Rectal smooth muscle tissue (tissue), 1 donor: Measurements from ENCODE around the gene PRPF40A.

Experiments used
- H3K27ac ChIP-seq: one replicate; pipeline ENCODE4 v1.7.0; 2013; ENCODE audit warnings: low read depth, low read length, inconsistent platforms
- H3K27me3 ChIP-seq: one replicate; pipeline ENCODE4 v1.7.0; 2013; ENCODE audit warnings: low read length; ENCODE audit not compliant: control insufficient read depth, insufficient read depth
- H3K36me3 ChIP-seq: one replicate; pipeline ENCODE4 v1.7.0; 2013; ENCODE audit warnings: low read length; ENCODE audit not compliant: control insufficient read depth, insufficient read depth
- H3K4me1 ChIP-seq: one replicate; pipeline ENCODE4 v1.7.0; 2013; ENCODE audit warnings: low read length; ENCODE audit not compliant: control insufficient read depth, insufficient read depth
- H3K4me3 ChIP-seq: one replicate; pipeline ENCODE4 v1.7.0; 2013; ENCODE audit warnings: low read length
- H3K9ac ChIP-seq: one replicate; pipeline ENCODE4 v1.7.0; 2013; ENCODE audit warnings: low read length

Gene PRPF40A

DNA sequence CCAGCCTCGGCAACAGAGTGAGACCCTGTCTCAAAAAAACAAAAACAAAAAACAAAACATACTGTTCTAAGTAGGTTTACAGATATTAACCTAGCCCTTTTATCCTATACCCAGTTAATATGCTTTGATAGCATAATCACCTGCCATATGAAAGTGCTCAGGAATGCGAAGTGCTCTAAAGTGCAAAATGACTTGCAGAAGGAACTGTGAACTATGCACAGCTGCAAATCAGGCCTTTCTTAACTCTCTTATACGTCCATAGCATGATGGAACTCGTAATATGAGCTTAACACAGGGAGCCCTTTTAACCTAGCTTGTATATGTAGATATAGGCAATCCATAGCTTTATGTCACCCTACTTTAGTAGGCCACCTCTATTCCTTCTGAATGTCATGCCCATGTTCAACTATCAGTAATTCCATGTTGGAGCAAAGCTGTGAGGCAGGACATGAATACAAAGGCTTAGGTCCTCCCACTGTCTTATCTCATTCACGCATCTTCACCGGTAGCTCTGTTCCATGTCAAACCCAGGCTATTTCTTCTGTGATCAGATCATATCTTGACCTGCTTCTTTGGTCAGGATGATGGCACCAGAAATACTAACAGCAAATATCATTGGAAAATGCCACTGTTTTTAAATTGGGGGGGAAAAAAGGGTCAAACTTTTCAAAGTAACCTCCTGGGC, 72.9 kb downstream of the PRPF40A start:
- peaks cover 4% of the 10 kb centered on the region for H3K4me1 ChIP-seq
- no peak overlapping the region for H3K4me3 ChIP-seq
- peaks cover 14% of the 10 kb centered on the region for H3K36me3 ChIP-seq
- H3K27ac ChIP-seq: no peak overlapping the region
- H3K9ac ChIP-seq: no peak overlapping the region
- no peaks in the 10 kb centered on the region for H3K27me3 ChIP-seq

DNA sequence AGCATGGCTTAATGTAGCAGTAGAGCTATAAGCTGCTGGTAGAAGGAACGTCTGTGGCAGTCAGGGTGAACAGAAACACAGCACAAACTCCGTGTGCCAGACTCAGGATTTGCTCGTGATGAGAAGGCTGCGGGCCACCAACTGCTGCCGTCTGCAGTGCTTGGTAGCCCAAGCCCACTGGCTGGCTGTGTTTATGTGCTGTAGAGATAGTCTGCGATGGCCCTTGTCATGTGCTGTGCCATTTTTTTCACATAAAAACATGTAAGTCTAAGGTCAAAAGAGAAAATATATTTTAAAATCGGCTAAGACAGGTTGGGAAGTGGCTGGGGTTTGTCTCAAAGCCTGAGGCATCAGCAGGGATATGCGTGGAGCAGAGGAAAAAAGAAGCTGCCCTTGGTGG, 78.7 kb downstream of the PRPF40A start:
- no peak overlapping the region for H3K27ac ChIP-seq
- H3K36me3 ChIP-seq: peaks cover 11% of the 10 kb centered on the region
- H3K4me3 ChIP-seq: no peak overlapping the region
- no peaks in the 10 kb centered on the region for H3K4me1 ChIP-seq
- no peak overlapping the region for H3K9ac ChIP-seq
- H3K27me3 ChIP-seq: no peaks in the 10 kb centered on the region

DNA sequence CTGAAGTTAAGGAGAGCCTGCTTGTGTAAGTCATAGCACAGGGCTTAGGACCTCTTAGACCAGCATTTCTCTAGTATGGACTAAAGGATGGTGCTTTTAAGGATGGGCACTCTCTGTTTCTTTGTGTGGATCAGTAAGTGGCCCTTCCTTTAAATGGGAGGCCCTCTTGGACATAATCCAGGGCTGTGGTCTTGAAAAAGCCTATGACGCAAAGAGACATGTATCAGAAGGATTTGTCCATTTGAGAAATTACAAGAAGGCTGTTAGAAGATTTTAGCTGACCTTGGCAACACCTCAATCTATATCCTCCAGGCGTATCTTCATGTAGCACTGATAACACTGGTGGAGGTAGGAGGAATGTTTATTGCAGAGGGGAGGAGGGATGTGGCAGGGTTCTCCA, 79.2 kb downstream of the PRPF40A start:
- no peak overlapping the region for H3K27ac ChIP-seq
- H3K4me1 ChIP-seq: no peaks in the 10 kb centered on the region
- no peaks in the 10 kb centered on the region for H3K27me3 ChIP-seq
- H3K4me3 ChIP-seq: no peak overlapping the region
- no peak overlapping the region for H3K9ac ChIP-seq
- H3K36me3 ChIP-seq: peaks cover 11% of the 10 kb centered on the region

DNA sequence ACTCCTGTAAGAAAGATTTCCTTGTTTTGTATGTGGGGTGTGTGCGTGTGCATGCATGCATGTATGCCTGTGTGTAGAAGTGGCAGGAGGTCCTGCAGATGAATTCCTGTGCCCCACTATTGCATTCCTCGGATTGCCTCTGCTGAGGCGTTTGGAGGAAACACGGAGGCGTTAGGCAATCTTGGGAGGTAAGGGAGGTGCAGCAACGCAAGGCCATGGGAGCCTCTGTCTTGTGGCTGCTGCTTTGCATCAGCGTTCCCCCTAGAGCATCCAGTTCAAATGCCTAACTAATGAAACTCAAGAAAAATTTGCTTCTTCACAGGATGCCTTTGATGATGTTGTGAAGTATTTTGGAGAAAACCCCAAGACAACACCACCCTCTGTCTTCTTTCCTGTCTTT, 80.0 kb downstream of the PRPF40A start:
- no peak overlapping the region for H3K9ac ChIP-seq
- H3K4me1 ChIP-seq: no peaks in the 10 kb centered on the region
- no peak overlapping the region for H3K4me3 ChIP-seq
- no peaks in the 10 kb centered on the region for H3K27me3 ChIP-seq
- no peak overlapping the region for H3K27ac ChIP-seq
- peaks cover 11% of the 10 kb centered on the region for H3K36me3 ChIP-seq

- Histone ChIP-seq H3K27ac (no peak overlapping the region), H3K9ac (no peak overlapping the region), H3K27me3 (no peaks in the 10 kb centered on the region), H3K4me3 (no peak overlapping the region), H3K36me3 (peaks cover 7% of the 10 kb centered on the region), H3K4me1 (no peaks in the 10 kb centered on the region)
Observed at GRCh38 chr2:152635635-152636298, 81.5 kb downstream of the PRPF40A start.

DNA sequence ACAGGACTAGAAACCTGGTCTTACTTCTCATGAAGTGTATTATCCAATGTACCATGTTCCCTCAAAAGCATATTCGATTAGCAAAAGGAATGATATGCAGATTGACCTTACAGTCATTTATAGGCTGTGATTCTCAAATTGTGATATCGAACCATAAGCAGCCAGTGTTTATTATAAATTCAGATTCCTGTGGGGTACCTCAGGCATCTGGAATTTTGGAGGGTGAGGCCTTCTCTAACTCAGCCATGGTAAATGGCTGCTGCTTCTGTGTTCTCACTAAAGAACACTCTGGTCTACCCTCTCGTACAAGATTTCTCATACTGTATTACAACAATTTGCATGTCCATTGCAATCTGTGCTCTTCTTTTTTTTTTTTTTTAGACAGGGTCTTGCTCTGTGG, 84.5 kb downstream of the PRPF40A start:
- Histone ChIP-seq H3K27ac (no peak overlapping the region), H3K4me3 (no peak overlapping the region), H3K36me3 (no peaks in the 10 kb centered on the region)

GRCh38 chr2:152630466-152630865, 86.8 kb downstream of the PRPF40A start:
- H3K36me3 ChIP-seq: no peaks in the 10 kb centered on the region
- no peak overlapping the region for H3K9ac ChIP-seq
- H3K27me3 ChIP-seq: no peaks in the 10 kb centered on the region
- no peaks in the 10 kb centered on the region for H3K4me1 ChIP-seq
- H3K4me3 ChIP-seq: no peak overlapping the region
- no peak overlapping the region for H3K27ac ChIP-seq

More for the DNA sequence above, 84.5 kb downstream of the PRPF40A start:
- Histone ChIP-seq H3K9ac (no peak overlapping the region), H3K27me3 (no peaks in the 10 kb centered on the region), H3K4me1 (no peaks in the 10 kb centered on the region)

- H3K27me3 ChIP-seq: no peaks in the 10 kb centered on the region
- H3K27ac ChIP-seq: no peak overlapping the region
- H3K9ac ChIP-seq: no peak overlapping the region
- no peaks in the 10 kb centered on the region for H3K36me3 ChIP-seq
- no peak overlapping the region for H3K4me3 ChIP-seq
- no peaks in the 10 kb centered on the region for H3K4me1 ChIP-seq
Observed at GRCh38 chr2:152629202-152629601, 88.1 kb downstream of the PRPF40A start.

DNA sequence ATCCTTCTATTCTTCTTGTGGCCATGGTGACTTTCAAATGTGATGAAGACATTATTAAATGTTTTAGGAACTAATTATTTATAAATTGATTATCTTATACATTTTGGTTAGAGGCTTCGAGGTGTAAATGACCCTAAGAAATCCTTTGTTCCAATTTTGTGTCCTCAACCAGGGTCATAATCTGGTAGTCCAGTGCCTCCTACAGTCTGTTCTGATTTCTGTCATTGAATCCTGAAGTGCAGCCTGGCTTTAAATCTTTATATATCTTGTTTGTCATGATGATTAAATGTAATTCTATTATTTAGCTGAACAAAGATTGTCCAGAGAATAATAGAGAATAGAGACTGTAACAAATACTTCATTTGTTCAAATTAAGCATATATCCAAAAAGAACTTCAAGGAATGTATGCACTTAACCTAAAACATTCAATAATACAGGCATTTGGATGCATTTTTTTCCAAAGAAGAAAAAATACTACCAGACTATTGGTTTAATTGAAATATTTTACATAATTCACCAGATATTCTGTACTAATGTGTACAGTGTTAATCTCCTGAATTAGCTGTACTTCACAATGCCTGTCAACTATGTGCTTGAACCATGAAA, 89.8 kb downstream of the PRPF40A start:
- Histone ChIP-seq H3K27me3 (no peaks in the 10 kb centered on the region), H3K9ac (no peak overlapping the region)

GRCh38 chr2:152626911-152627339, 90.3 kb downstream of the PRPF40A start:
- no peak overlapping the region for H3K9ac ChIP-seq
- no peaks in the 10 kb centered on the region for H3K27me3 ChIP-seq
- H3K4me1 ChIP-seq: no peaks in the 10 kb centered on the region
- H3K4me3 ChIP-seq: no peak overlapping the region
- no peaks in the 10 kb centered on the region for H3K36me3 ChIP-seq
- H3K27ac ChIP-seq: no peak overlapping the region

More for the DNA sequence above, 89.8 kb downstream of the PRPF40A start:
- no peak overlapping the region for H3K4me3 ChIP-seq
- H3K36me3 ChIP-seq: no peaks in the 10 kb centered on the region
- H3K27ac ChIP-seq: no peak overlapping the region
- H3K4me1 ChIP-seq: no peaks in the 10 kb centered on the region

DNA sequence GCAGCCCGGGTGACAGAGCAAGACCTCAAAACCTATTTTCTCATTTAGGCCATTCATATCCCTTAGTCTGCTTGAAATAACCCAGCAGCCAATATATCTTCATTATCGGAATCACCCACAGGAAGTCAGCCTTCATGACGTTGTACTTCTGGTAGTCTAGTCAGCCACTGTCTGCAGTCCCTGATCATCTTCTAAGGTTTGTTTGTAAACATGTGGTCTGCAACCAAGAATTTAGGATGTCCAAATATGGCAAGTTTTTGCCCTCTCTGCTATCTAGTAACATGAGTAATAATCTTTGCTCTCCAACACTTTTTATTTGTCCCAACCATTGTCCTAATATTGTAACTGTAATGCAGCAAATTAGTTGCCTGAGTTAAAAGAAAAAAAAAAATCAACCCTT, 92.5 kb downstream of the PRPF40A start:
- Histone ChIP-seq H3K36me3 (no peaks in the 10 kb centered on the region), H3K27ac (no peak overlapping the region), H3K27me3 (no peaks in the 10 kb centered on the region), H3K4me1 (peaks cover 2% of the 10 kb centered on the region), H3K4me3 (no peak overlapping the region), H3K9ac (no peak overlapping the region)

- Histone ChIP-seq H3K27ac (no peak overlapping the region), H3K9ac (no peak overlapping the region), H3K27me3 (no peaks in the 10 kb centered on the region), H3K36me3 (no peaks in the 10 kb centered on the region), H3K4me1 (peaks cover 3% of the 10 kb centered on the region), H3K4me3 (no peak overlapping the region)
Observed at GRCh38 chr2:152623775-152624174, 93.5 kb downstream of the PRPF40A start.
